WI38 (cell line): ENCODE results near the gene CMTM2.

Experiments used
- H3K4me3 ChIP-seq: 2 replicates; pipeline ENCODE4 v1.5.1; 2011; ENCODE audit warnings: low read depth, mild to moderate bottlenecking, control low read depth, low read length
- CTCF ChIP-seq: IDR thresholded peaks from 2 replicates; pipeline ENCODE4 v1.5.1; 2012; ENCODE audit warnings: low read depth, mild to moderate bottlenecking, control low read depth, low read length

CMTM2 gene

GRCh38 chr16:66585481-66586239, 6.4 kb downstream of the CMTM2 start:
- TF ChIP-seq CTCF = no peak
- no peak overlapping the region for H3K4me3 ChIP-seq

- TF ChIP-seq CTCF = no peak
Observed at GRCh38 chr16:66587881-66588600, 8.8 kb downstream of the CMTM2 start.

GRCh38 chr16:66588981-66589713, 9.9 kb downstream of the CMTM2 start:
- no peak overlapping the region for H3K4me3 ChIP-seq
- peak; percentile 76 for TF ChIP-seq CTCF

More at GRCh38 chr16:66587881-66588600, 8.8 kb downstream of the CMTM2 start:
- no peak overlapping the region for H3K4me3 ChIP-seq

GRCh38 chr16:66590322-66590721, 11.1 kb downstream of the CMTM2 start:
- TF ChIP-seq CTCF = no peak
- H3K4me3 ChIP-seq = no peak overlapping the region

- TF ChIP-seq CTCF = no peak
- H3K4me3 ChIP-seq = no peak overlapping the region
Observed at GRCh38 chr16:66591018-66591417, 11.8 kb downstream of the CMTM2 start.

GRCh38 chr16:66592241-66592640, 13.0 kb downstream of the CMTM2 start:
- H3K4me3 ChIP-seq = no peak overlapping the region
- no peak for TF ChIP-seq CTCF
